ENCODE data around the gene TOMM20.
"Not testable (repeated sequence)": the region's sequence is repeated elsewhere in the genome, so short reads cannot be mapped to it uniquely, and the experiment has no call there.

The TOMM20 gene

DNA sequence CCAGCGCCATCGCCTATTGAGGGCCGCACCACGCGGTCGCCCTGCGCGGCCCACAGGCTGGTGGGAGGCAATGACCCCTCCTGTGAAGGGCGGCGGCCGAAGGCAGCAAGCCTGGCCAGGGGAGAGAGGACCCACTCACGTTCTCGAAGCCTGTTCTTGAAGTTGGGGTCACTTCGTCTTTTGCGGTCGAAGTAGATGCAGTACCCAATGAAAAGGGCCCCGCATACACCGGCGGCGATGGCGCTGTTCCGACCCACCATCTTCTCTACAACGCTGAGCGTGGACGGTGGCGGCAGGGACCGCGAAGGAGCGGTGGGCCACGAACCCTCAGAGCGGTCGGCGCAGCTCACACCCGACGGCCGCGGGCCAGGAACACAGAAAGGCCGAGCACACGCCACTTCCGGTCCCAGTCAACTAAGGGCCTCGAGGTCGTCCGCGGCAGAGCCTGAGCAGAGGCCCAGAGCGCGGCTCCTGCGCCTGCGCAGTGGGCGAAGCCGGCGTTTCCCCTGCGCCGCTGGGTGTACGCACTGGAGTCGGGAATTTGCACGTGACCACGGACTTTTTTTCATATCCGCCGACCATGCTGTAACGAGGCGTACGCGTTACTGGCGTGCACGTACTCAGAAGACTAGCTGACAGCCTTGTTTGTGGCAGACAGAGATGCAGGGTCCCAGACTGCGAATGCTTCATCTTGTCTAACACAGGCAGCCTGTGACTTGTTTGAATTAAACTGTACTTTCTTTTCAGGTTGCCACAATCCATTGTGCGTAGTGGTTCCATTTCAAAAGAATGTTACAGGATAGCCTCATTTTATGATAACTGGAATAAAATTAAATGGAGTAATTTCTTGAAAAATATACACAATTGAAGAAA is at the start of gene TOMM20:
Gene TOMM20, minus strand, starts transcription at position 382 of the 873 bp plus-strand sequence. Its CDS starts 122 bp downstream, at position 260.
- in situ Hi-C loops (cut with HindIII; ENCODE audit: low sequenced_read_pairs) = no loop called here

DNA sequence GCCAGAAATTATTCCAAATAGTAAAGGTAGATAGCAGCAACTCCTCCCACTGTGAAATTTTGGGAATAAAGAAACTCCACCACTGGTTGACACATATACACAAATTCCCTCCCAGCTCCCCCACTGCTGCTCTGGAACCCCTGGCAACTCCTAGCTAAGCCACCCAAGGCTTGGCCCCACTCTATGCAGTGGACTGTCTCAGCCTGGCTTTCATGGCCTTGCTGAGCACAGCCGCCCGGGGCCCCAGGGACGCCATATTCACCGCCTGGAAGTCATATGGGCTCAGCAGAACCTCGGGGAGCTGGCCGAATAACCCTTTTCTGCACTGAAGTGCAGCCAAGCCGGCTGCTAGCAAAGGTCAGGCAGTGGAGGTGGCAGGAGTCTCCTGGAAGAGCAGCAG is 47.8 kb upstream of the TOMM20 start:
- in situ Hi-C loops (cut with HindIII; ENCODE audit: low sequenced_read_pairs) = no loop called here

DNA sequence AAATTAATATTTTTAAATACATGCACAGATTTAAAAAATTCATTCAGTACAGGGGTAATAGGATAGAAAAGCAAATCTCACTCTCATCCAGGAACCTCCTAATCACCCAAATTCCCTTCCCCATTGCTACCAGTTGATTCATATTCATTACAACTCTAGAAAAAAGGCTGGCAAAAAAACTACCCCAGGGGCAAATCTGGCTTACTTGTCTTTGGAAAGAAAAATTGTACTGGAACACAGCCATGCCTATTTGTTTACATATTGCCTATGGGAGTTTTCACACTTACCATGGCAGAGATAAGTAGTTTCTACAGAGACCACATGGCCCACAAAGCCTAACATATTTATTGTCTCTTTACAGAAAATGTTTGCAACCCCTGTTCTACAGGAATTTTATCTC is 41.3 kb upstream of the TOMM20 start:
- in situ Hi-C loops (cut with HindIII; ENCODE audit: low sequenced_read_pairs) = no loop called here

DNA sequence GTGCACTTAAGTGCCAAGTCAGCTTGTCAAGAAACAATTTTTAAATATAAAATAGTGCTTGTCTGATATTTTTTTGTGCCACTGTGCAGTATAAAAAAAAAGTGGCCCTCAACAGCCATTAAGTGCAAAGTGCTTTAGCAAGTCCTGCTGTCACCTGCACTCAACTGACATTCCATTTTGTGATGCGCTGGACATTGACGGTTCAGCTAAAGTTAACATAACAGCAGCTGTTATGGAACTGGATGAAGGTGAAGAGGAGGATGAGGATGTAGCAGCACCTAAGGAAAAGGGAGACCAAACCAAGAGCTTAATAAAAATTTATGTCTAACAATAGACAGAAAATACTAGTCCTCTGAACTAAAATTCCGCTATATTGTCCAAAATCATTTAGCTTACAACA is 39.7 kb upstream of the TOMM20 start:
- in situ Hi-C loops (cut with HindIII; ENCODE audit: low sequenced_read_pairs) = no loop called here

DNA sequence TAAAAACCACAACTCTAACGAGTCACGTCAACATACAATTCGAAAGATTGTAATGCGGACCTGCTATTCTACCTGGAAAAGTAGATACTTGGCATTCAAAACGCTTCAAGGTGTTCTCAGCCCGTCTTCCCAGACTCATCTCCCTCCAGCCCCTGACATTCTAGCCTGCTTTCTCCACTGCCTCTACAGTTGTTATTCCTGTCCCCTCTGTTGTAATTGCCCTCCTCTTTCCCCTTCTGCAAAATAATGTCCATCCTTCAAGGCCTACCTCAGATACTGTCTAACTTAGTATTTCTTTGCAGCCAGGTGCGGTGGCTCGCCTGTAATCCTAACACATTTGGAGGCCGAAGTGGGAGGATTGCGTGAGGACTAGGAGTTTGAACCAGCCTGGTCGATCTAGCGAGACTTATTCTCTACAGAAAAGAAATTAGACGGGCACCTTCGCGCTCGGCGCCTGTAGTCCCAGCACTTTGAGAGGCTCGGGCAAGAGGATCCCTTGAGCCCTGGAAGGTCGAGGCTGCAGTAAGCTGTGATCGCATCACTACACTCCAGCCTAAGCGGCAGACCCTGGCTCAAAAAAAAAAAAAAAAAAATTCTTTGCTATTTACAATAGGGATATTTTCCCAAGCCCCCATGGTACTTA is 33.2 kb upstream of the TOMM20 start:
- in situ Hi-C loops (cut with HindIII; ENCODE audit: low sequenced_read_pairs) = no loop called here

DNA sequence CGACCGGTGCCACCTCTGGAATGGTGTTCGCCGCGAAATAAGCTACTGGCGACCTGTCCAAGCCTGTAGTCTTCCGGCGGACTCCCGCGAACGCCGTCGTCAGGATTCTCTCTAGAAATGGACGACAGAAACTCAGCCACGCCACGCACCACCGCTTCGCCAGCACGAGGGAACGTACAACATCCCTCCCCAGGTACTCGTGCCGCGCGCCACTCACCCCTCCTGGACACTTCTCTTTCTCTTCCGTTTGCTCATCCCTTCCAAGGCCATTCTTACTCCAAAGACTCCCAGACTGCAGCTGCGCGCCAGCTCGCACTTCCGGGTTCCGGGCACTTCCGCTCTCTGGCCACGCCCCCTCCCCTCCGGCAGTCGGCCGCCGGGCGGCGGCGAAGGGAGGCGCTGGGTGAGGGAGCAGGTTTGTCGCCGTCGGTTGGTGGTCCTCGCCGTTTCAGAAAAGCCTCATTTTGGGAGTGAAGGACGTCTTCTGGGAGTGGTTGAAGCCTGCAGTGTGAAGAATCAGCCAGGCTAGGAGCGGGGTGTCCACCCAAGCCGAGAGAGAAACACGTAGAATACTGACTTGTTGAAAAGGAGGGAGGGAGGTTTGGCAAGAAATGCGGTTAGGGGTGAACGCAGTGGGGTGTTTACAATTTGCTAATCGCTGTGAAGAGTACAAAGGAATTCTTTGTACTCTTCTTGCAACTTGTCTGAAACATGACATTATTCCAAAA is 32.5 kb upstream of the TOMM20 start, which contains the start of gene RBM34:
Gene RBM34, minus strand, starts transcription at position 294 of the 728 bp plus-strand sequence. Its CDS starts 24 bp downstream, at position 270.
- in situ Hi-C loops (cut with HindIII; ENCODE audit: low sequenced_read_pairs) = no loop called here

DNA sequence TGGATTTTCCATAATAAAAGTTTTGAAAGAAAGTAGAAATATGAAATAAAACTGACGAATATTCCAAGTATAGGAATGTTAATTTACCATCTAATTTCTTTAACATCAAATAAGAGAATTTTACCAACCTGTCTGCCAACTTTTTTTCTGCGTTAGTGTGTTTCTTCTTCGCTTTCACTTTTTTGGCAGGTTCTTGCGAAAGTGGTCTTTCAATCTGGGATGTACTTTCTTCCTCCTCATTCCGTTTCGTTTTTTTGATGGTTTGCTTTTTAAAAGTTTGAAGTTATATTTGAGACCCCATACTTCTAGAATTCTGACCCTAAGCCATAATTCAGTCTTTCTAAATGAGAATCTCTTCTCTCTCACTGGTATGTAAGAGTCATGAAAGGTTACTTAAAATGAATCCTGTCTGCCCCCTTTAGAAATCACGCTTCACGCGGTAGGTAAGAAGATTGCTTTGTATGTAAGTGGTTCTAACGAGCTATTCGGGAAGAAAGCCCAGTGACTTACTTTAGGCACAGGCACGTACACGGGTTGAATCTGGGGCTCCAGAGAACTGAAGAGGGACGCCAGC is 31.8 kb upstream of the TOMM20 start:
- in situ Hi-C loops (cut with HindIII; ENCODE audit: low sequenced_read_pairs) = no loop called here

DNA sequence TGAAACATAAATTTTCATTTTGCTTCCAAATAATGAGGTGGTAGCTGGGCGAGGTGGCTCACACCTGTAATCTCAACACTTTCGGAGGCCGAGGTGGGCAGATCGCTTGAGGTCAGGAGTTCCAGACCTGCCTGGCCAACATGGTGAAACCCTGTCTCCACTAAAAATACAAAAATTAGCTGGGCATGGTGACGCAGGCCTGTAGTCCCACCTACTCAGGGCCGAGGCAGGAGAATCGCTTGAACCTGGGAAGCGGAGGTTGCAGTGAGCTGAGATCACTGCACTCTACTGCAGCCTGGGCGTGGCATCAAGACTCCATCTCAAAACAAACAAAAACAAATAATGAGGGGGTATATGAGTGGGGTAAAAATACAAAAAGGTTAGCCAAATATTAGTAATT is 31.3 kb upstream of the TOMM20 start:
- in situ Hi-C loops (cut with HindIII; ENCODE audit: low sequenced_read_pairs) = not testable (repeated sequence)

DNA sequence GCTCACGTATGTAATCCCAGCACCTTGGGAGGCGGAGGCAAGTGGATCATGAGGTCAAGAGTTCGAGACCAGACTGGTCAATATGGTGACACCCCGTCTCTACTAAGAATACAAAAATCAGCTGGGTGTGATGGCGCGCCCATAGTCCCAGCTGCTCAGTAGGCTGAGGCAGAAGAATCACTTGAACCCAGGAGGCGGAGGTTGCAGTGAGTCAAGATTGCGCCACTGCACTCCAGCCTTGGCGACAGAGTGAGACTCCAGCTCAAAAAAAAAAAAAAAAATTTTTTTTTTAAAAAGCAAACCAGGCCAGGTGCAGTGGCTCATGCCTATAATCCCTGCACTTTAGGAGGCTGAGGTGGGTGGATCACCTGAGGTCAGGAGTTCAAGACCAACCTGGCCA is 30.6 kb upstream of the TOMM20 start:
- in situ Hi-C loops (cut with HindIII; ENCODE audit: low sequenced_read_pairs) = not testable (repeated sequence)

DNA sequence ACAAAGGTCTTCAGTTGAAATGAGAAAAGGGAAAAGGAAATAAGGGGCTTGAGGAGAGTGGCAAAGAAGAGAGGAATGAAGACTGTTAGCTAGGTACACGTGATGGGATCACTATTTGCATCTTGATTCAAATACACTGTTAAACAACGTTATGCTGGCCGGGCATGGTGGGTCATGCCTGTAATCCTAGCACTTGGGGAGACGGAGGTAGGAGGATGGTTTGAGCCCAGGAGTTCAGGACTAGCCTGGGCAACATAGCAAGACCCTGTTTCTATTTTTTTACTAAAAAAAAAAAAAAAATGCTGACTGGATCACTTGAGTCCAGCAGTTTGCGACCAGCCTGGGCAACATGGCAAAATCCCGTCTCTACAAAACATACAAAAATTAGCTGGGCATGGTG is 30.0 kb upstream of the TOMM20 start:
- in situ Hi-C loops (cut with HindIII; ENCODE audit: low sequenced_read_pairs) = no loop called here

DNA sequence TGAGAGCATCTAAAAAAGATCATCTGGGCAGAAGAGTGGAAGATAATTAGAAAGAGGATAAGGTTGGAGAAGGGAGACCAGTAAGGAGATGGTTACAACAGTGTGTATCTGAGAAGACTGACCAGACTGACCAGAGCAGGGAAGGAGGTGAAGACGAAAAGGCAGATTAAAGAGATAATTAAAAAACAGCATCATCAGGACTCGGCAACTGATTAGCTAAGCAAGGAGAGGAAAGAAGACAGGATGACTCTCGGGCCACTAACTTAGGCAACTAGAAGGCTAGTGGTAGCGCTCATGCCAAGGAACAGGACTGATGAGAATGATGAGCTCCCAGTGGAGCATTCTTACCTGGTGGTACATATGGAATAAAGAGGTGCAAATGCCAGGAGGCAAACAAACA is 28.5 kb upstream of the TOMM20 start:
- in situ Hi-C loops (cut with HindIII; ENCODE audit: low sequenced_read_pairs) = no loop called here

DNA sequence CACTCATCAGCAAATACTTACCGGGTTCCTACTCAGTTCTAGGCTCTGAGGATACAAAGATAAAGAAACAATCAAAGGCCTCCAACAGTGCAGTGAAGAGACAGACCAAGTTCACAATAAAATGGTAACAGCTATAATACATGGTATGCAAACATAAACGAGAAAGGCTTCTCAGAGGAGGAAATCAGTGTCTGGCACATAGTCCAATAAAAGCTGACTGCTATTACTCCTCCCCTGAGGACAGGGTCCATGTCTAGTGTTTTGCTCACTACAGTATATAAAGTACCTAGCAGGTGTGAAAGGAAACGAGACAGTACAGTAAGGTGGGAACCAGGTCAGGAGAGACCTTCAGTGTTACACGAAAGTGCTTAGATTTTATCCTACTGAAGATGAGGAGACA is 28.1 kb upstream of the TOMM20 start:
- in situ Hi-C loops (cut with HindIII; ENCODE audit: low sequenced_read_pairs) = no loop called here

DNA sequence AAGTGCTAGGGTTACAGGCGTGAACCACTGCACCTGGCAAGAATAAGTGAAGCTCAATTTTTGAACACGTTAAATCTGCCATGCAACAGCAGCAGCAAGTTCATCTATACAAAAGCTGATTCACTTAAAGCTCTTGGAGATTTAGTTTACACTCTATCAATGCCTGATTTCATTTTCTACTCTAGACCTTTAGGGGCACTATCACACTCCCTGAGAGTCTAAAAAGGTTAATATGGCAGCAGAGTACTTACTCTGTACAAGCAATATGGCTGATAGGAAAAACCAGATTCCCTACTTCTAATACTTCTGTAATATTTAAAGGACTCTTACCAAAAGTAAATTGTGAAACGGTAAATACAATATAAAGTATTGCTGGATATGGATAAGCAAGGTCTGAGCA is 27.6 kb upstream of the TOMM20 start:
- in situ Hi-C loops (cut with HindIII; ENCODE audit: low sequenced_read_pairs) = no loop called here

DNA sequence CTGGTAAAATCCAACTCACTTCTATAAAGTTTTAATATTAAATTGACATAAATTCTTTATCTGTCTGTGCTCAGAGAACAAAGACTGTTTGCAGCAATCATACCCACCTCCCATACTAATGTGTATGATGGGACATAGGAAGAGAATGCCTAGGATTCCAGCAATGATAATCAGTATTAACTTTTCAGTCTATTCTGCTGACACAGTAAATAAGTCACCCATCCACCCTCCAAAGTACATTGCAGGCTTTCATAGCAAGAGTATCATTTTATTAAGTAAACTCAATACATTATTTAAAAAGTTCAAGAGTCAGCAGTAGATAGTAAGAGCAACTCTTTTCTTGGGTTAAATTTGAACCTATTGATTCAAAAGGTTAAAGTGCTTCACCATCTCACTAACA is 23.6 kb upstream of the TOMM20 start:
- in situ Hi-C loops (cut with HindIII; ENCODE audit: low sequenced_read_pairs) = no loop called here

DNA sequence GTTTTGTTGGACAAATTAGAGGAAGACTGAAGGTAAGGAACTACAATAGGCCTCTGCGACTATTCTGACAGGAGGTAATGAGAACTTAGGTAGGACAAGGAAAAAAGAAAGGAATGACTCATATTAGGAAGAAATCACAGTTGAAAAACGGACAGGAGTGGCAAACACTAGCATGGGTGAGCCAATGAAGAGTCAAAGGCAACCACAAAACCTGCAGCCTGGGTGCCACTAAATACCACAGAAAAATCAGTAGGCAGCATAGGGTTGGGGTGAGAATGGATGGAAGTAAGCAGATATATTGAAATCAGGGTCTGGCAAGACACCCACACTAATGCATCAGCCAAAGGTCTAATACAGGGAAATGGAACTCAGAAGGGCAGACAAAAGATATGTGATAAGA is 22.4 kb upstream of the TOMM20 start:
- in situ Hi-C loops (cut with HindIII; ENCODE audit: low sequenced_read_pairs) = no loop called here

DNA sequence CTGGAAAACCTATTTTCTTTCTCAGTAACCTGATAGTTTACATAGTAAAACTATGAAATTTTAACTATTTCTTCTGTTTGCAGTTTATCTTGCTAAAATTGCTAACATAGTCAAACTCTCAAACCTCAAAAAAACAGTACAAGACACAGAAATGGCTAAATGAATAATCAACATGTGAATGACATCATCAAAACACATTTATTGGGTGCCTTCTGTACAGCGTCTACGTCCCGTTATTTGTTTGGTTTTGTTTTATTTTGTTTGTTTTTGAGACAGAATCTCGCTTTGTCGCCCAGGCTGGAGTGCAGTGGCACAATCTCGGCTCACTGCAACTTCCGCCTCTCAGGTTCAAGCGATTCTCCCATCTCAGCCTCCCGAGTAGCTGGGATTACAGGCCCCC is 21.2 kb upstream of the TOMM20 start:
- in situ Hi-C loops (cut with HindIII; ENCODE audit: low sequenced_read_pairs) = no loop called here

DNA sequence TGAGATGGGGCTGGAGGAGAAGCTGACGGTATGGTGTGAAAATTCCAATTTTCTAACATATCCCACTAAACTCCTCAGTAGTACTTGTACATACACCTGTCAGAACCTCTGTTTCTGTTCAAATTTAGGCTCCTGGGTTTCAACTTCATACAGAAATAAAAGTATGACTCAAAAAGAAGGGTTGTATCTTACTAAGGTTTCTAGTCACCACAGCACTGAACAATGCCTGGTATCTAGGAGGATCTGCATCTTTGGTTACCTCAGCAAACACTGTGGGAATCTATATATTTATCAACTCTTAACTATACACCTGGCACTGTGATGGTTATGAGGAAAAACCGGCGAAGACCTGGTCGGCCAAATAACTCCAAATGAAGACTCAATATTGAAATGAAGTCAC is 18.6 kb upstream of the TOMM20 start:
- in situ Hi-C loops (cut with HindIII; ENCODE audit: low sequenced_read_pairs) = no loop called here

DNA sequence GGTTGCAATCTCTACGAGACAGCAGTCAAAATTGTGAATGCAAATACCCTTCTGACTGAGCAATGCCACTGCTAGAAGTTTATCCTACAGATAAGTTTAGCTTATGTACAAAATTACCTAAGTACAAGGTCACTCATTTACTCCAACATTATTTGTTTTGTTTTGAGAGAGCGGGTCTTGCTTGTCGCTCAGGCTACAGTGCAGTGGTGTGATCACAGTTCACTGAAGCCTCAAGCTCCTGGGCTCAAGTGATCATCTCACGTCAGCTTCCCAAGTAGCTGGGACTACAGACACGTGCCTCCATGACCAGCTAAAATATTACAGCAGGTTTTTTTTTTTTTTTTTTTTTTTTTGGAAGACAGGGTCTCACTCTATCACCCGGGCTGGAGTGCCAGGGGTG is 17.0 kb upstream of the TOMM20 start:
- in situ Hi-C loops (cut with HindIII; ENCODE audit: low sequenced_read_pairs) = no loop called here

DNA sequence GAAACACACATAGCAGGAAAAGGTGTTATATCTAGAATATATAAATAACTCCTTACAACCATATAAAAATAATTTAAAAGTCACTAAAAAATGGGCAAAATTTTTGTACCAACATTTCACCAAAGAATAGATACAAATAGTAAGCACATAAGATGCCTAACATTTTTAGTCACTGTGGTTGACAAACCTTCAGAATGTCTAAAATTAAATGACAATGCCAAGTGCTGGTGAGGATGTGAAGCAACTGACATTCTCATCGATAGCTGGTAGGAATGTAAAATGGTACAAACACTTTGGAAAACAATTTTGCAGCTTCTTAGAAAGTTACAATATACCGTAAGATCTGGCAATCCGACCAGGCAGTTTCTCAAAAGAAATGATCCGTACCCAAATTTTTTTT is 14.4 kb upstream of the TOMM20 start:
- in situ Hi-C loops (cut with HindIII; ENCODE audit: low sequenced_read_pairs) = no loop called here

DNA sequence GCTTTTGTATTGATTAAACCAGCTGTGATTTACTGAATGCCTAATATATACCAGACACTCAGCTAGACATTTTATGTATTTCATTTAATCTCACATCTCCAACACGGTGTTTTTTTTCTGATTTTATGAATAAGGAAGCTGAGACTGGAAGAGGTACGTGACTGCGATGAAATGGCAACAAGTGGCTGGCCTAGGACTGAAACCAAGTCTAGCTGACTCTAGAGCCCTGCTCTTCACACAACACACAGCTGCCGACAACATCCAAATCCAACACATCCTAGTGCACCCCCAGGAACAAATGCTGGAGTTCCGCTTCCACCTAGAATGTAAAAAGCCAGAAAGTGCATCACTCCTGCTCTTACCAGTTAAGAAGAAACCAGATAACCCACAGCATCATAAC is 10.7 kb upstream of the TOMM20 start:
- in situ Hi-C loops (cut with HindIII; ENCODE audit: low sequenced_read_pairs) = no loop called here

DNA sequence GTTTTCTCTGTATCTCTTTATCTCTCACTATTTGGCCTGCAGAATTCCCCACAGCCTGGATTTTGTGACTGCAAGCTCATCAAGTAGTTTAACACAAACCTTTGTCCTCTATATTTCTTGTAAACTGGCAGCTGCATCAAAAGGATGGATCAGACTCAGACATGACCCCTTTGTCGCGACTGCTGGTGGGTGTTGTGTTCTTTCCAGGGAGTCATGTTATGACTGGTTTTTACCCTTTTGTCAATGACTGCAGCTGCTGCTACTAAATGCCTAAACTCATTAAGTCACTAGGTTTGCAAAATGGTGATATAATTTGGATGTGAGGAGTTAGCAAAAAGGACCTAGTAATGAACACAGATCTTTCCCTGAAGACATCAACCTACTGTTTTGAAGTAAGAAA is 10.2 kb upstream of the TOMM20 start:
- in situ Hi-C loops (cut with HindIII; ENCODE audit: low sequenced_read_pairs) = no loop called here
